H1 (cell line): ENCODE results near the gene SLC25A36. TPM values are rescaled to one million over a fixed set of nuclear protein-coding genes. Genes with fewer than 3 reads are reported as not detected.

Source experiments
- ASH2L ChIP-seq: fragments of 200-600, 300-600 bp; sonication (generic); IDR thresholded peaks from one replicate; pipeline ENCODE4 v1.7.1; 2017; ENCODE audit warnings: low read length
- BRCA1 ChIP-seq: IDR thresholded peaks from 2 replicates; pipeline ENCODE4 v1.6.1; 2012; ENCODE audit warnings: low read depth, low read length, improper control_type of control experiment
- HDAC6 ChIP-seq: IDR thresholded peaks from one replicate; pipeline ENCODE4 v1.7.1; 2012; ENCODE audit warnings: low read depth, mild to moderate bottlenecking, inconsistent platforms, low read length, moderate library complexity
- POLR2AphosphoS5 ChIP-seq: IDR thresholded peaks from 2 replicates; pipeline ENCODE4 v1.6.1; 2011; ENCODE audit warnings: low read depth, low read length
- RBBP5 ChIP-seq: IDR thresholded peaks from 2 replicates; pipeline ENCODE4 v1.7.1; 2012; ENCODE audit warnings: low read depth, mild to moderate bottlenecking, inconsistent platforms, low read length, moderate library complexity, borderline replicate concordance
- SIRT6 ChIP-seq: IDR thresholded peaks from one replicate; pipeline ENCODE4 v1.7.1; 2012; ENCODE audit warnings: low read length, inconsistent platforms
- TCF12 ChIP-seq: IDR thresholded peaks from 2 replicates; pipeline ENCODE4 v1.6.1; 2011; ENCODE audit warnings: low read depth, mild to moderate bottlenecking, low read length
- polyA plus RNA-seq, 7 experiments: library from polyadenylated mRNA; depleted of rRNA in 3 of 7; stranded (reverse) in 5 of 7; unstranded in 2 of 7; fragments of >200 nt in 5 of 7; fragments of 200-250 nt in 2 of 7; gene quantifications; 1 replicate in 5 of 7; 2 replicates in 1 of 7; 4 replicates in 1 of 7; pipeline versions ENCODE4 v1.2.1 to v1.2.3, GENCODE V29; 2011 to 2013; ENCODE audit warnings: missing spikeins in 2 of 7, mixed read lengths in 2 of 7
- total RNA-seq: library from RNA; stranded (reverse); fragmentation: NEBNext Ultra II Directional; extraction: Animal tissue kit (Norgen Biotek cat#: 25700); gene quantifications from 2 replicates; pipeline ENCODE4 v1.2.1, GENCODE V29; 2021
- TF ChIP-seq, protein P1 (sequence below): fragments of 300-600 bp; sonication (generic); IDR thresholded peaks from 2 replicates; pipeline ENCODE4 v1.7.1; 2012; ENCODE audit warnings: low read length, moderate library complexity, mild to moderate bottlenecking, inconsistent platforms; ENCODE audit not compliant: insufficient replicate concordance
- TF ChIP-seq, protein P2 (sequence below): IDR thresholded peaks from 2 replicates; pipeline ENCODE4 v1.6.1; 2011; ENCODE audit warnings: low read length, improper control_type of control experiment

SLC25A36 gene
- total and polyA plus RNA-seq, 2 of the 8 experiments (the other 6 are each of a cell fraction or from before 2014, with no cell fraction given) = 42.9 to 71.8 TPM

DNA sequence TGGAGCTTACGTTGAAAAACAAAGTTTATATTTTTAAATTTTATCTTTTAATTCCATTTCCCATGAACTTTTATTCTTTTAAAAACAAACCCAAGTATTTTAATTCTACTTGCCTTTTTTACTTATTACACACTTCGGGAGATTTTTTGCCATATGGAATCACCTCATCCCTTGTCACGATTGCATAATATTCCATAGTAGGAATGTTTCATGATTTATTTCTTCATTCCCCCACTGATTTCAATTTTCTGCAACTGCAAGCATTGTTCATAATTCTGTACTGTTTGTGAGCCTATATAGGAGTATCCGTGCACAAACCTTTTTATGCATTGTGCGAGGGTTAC is 574 bp upstream of the SLC25A36 start (continued):
- TF ChIP-seq, protein P1, sequence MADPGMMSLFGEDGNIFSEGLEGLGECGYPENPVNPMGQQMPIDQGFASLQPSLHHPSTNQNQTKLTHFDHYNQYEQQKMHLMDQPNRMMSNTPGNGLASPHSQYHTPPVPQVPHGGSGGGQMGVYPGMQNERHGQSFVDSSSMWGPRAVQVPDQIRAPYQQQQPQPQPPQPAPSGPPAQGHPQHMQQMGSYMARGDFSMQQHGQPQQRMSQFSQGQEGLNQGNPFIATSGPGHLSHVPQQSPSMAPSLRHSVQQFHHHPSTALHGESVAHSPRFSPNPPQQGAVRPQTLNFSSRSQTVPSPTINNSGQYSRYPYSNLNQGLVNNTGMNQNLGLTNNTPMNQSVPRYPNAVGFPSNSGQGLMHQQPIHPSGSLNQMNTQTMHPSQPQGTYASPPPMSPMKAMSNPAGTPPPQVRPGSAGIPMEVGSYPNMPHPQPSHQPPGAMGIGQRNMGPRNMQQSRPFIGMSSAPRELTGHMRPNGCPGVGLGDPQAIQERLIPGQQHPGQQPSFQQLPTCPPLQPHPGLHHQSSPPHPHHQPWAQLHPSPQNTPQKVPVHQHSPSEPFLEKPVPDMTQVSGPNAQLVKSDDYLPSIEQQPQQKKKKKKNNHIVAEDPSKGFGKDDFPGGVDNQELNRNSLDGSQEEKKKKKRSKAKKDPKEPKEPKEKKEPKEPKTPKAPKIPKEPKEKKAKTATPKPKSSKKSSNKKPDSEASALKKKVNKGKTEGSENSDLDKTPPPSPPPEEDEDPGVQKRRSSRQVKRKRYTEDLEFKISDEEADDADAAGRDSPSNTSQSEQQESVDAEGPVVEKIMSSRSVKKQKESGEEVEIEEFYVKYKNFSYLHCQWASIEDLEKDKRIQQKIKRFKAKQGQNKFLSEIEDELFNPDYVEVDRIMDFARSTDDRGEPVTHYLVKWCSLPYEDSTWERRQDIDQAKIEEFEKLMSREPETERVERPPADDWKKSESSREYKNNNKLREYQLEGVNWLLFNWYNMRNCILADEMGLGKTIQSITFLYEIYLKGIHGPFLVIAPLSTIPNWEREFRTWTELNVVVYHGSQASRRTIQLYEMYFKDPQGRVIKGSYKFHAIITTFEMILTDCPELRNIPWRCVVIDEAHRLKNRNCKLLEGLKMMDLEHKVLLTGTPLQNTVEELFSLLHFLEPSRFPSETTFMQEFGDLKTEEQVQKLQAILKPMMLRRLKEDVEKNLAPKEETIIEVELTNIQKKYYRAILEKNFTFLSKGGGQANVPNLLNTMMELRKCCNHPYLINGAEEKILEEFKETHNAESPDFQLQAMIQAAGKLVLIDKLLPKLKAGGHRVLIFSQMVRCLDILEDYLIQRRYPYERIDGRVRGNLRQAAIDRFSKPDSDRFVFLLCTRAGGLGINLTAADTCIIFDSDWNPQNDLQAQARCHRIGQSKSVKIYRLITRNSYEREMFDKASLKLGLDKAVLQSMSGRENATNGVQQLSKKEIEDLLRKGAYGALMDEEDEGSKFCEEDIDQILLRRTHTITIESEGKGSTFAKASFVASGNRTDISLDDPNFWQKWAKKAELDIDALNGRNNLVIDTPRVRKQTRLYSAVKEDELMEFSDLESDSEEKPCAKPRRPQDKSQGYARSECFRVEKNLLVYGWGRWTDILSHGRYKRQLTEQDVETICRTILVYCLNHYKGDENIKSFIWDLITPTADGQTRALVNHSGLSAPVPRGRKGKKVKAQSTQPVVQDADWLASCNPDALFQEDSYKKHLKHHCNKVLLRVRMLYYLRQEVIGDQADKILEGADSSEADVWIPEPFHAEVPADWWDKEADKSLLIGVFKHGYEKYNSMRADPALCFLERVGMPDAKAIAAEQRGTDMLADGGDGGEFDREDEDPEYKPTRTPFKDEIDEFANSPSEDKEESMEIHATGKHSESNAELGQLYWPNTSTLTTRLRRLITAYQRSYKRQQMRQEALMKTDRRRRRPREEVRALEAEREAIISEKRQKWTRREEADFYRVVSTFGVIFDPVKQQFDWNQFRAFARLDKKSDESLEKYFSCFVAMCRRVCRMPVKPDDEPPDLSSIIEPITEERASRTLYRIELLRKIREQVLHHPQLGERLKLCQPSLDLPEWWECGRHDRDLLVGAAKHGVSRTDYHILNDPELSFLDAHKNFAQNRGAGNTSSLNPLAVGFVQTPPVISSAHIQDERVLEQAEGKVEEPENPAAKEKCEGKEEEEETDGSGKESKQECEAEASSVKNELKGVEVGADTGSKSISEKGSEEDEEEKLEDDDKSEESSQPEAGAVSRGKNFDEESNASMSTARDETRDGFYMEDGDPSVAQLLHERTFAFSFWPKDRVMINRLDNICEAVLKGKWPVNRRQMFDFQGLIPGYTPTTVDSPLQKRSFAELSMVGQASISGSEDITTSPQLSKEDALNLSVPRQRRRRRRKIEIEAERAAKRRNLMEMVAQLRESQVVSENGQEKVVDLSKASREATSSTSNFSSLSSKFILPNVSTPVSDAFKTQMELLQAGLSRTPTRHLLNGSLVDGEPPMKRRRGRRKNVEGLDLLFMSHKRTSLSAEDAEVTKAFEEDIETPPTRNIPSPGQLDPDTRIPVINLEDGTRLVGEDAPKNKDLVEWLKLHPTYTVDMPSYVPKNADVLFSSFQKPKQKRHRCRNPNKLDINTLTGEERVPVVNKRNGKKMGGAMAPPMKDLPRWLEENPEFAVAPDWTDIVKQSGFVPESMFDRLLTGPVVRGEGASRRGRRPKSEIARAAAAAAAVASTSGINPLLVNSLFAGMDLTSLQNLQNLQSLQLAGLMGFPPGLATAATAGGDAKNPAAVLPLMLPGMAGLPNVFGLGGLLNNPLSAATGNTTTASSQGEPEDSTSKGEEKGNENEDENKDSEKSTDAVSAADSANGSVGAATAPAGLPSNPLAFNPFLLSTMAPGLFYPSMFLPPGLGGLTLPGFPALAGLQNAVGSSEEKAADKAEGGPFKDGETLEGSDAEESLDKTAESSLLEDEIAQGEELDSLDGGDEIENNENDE = no peak
- no peak for TF ChIP-seq BRCA1
- TF ChIP-seq RBBP5 = no peak
- no peak for TF ChIP-seq POLR2AphosphoS5
- TF ChIP-seq HDAC6 = no peak
- TF ChIP-seq SIRT6 = no peak
- TF ChIP-seq ASH2L = no peak
- TF ChIP-seq TCF12 = no peak
- TF ChIP-seq, protein P2, sequence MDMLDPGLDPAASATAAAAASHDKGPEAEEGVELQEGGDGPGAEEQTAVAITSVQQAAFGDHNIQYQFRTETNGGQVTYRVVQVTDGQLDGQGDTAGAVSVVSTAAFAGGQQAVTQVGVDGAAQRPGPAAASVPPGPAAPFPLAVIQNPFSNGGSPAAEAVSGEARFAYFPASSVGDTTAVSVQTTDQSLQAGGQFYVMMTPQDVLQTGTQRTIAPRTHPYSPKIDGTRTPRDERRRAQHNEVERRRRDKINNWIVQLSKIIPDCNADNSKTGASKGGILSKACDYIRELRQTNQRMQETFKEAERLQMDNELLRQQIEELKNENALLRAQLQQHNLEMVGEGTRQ = no peak
